GM13977 (cell line): ENCODE results near the gene CCDC12.
A peak's percentile ranks its signal among the peaks of the same experiment; 100 is the strongest.

Experiments used
- DNase-seq: peaks from one replicate; pipeline ENCODE4 v3.0.0; 2012; ENCODE audit warnings: low spot score
- in situ Hi-C: fragments of 300-500 bp; cut with MboI; formaldehyde crosslinking; loops from one replicate; pipeline ENCODE4 v1.12.0; 2022; ENCODE audit warnings: low sequenced_read_pairs, low pct_unique_long_range_greater_than_20kb, mixed read lengths, inconsistent platforms; ENCODE audit not compliant: unreplicated experiment
- TF ChIP-seq, protein P1 (sequence below): IDR thresholded peaks from 2 replicates; pipeline ENCODE4 v1.5.1; 2012; ENCODE audit warnings: mild to moderate bottlenecking, control low read depth; ENCODE audit not compliant: insufficient read depth; ENCODE audit errors: extremely low read depth, missing control alignments

The CCDC12 gene

DNA sequence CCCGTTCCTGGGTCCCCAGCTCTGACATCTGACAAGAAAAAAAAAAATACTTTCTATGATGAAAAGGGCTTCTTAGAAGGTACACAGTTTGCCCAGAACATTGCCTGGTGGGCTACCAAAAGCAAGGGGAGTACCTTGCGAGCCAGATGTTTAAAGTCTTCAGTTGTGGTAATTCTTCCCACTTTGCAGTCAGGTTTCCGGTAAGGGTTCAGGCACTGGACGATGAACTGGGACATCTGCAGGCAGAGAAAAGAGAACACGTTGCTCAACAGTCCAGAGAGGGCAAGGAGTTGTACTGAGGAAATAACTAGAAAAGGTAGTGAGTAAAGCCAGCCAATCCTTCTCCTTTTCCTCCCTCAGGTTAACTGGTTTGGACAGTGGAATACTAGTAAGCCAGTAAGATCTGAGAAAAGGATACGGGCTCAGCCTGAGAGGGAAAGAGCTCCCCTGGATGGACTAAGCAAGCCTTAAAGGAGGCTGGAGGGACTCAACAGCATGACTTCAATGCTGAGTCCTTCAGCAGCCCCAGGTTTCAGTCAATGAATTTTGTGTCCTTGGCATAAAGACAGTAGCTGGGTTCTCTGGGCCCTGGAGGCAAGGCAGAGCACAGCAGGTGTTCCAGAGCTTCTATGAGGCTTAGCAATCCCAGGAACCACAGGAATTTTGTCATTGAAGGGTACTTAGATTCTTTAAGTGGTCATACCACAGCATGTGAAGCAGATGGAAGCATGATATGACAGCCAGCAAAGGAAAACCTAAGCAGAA is 41.1 kb upstream of the CCDC12 start:
- in situ Hi-C loops = no loop called here
- TF ChIP-seq, protein P1, sequence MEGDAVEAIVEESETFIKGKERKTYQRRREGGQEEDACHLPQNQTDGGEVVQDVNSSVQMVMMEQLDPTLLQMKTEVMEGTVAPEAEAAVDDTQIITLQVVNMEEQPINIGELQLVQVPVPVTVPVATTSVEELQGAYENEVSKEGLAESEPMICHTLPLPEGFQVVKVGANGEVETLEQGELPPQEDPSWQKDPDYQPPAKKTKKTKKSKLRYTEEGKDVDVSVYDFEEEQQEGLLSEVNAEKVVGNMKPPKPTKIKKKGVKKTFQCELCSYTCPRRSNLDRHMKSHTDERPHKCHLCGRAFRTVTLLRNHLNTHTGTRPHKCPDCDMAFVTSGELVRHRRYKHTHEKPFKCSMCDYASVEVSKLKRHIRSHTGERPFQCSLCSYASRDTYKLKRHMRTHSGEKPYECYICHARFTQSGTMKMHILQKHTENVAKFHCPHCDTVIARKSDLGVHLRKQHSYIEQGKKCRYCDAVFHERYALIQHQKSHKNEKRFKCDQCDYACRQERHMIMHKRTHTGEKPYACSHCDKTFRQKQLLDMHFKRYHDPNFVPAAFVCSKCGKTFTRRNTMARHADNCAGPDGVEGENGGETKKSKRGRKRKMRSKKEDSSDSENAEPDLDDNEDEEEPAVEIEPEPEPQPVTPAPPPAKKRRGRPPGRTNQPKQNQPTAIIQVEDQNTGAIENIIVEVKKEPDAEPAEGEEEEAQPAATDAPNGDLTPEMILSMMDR = no peak
- DNase-seq = no peak

DNA sequence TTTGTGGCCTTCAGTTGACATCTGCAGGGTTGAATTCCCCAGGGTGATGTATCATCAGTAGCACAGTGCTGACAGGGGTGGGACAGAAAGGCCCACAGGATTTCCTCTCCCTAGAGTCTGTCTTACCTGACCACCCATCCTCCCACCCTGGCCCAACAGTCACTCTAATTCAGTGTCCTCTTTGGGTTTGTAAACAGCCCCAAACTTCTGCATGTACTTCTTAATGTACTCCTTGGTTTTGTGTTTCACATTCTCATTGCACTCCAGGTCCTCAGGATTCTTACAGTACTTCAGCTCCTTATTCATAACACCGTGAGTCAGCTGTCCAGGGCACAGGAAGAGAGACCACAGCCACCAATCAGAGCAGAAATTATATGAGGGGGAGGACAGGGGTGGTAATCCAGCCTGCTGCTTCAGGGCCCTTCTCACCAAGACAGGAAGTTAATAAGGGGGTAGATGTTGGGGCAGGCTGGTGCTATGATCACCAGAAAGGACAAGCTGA is 40.4 kb upstream of the CCDC12 start:
- in situ Hi-C loops = no loop called here
- TF ChIP-seq, protein P1 = no peak
- DNase-seq = peak; percentile 41

- no peak for DNase-seq
- in situ Hi-C loops = no loop called here
Observed at GRCh38 chr3:47016086-47016933, 39.8 kb upstream of the CCDC12 start.

DNA sequence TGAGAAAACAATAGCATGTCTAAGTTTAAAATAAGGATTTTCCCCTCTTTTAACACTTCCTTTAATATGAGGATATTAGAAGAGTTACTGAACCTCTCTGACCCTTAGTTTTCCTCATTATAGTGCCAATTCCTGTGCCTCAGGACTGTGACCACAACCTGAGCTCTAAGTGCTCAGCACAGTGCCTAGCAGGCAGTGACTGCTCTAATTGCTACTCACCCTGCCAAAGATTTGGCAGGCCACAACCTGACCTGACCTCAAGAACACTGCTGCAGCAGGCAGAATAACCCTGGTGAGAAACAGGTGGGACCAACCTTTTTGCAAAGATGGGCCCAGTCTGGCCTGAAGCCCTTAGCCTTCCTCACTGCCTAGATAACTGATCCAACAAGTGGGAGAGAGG is 38.6 kb upstream of the CCDC12 start:
- no peak for DNase-seq
- in situ Hi-C loops = no loop called here
- TF ChIP-seq, protein P1 = no peak

More at GRCh38 chr3:47016086-47016933, 39.8 kb upstream of the CCDC12 start:
- TF ChIP-seq, protein P1 = no peak

DNA sequence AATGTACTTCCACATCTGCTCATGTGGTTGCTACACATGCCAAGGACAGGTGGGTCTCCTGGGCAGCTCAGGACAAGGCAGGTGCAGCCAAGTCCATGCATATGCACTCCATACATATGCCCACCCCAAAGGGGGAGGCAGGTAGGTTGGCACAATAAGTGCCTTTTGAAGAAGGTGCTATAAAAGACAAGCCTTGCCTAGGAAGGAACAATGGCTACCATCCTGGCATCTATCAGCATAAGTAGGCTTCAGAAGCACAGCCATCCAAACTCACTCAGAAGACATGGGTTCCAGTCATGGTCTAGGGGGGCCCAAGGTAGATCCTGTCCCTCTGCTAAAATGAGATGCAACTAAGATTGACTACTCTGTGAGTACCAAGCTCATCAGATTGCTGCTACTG is 37.5 kb upstream of the CCDC12 start:
- TF ChIP-seq, protein P1 = no peak
- in situ Hi-C loops = no loop called here
- no peak for DNase-seq

DNA sequence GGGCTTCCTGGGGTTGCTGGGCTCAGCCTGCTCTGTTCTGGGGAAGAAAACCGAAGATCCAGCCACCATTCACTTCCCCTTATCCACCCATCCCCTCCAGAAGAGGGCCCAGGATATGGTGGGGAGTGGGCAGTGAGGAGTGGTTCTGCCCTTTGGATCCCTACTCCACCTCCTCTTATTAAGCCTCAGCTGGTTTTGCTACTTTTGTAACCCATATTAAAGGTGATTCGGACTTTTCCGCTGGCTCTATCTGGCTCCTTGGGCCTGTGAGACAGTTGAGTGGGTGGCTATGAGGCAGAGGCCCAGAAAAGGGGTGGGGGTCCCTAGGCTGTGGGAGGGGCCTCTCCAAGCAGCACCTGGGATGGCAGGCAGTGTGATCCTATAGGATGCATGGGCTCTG is 36.7 kb upstream of the CCDC12 start:
- in situ Hi-C loops = no loop called here
- TF ChIP-seq, protein P1 = no peak
- DNase-seq = no peak
